HCT116 (cell line): Measurements from ENCODE around the gene DPYD. TPM values are rescaled to one million over a fixed set of nuclear protein-coding genes. Genes with fewer than 3 reads are reported as not detected.

Experiments used
- ATAC-seq: fragments of 200-7000 bp; cut with Tn5 transposase; 2 replicates; pipeline ENCODE4 v1.9.1; 2020; ENCODE audit warnings: mild to moderate bottlenecking, moderate library complexity
- BruUV-seq: library from RNA; stranded (reverse); fragments of 400-500 nt; replicated peaks from 2 replicates; lab custom pipeline; 2021; lab: Mats Ljungman, UMichigan
- CTCF ChIA-PET: fragments of 300-600 bp; sonication (Branson Sonifier 250); formaldehyde crosslinking; loops from one replicate; lab custom pipeline; 2021; ENCODE audit warnings: antibody characterized with exemption; lab: Charles Lee
- POLR2A ChIA-PET: fragments of 300-600, 350-600 bp; sonication (Branson Sonifier 250); formaldehyde crosslinking; loops from one replicate; lab custom pipeline; 2021; ENCODE audit warnings: antibody characterized with exemption; lab: Charles Lee
- RAD21 ChIA-PET, 2 experiments: fragments of 300-600 bp; sonication (Branson Sonifier 250); formaldehyde crosslinking; loops; one replicate each; lab custom pipeline; 2023; ENCODE audit warnings: low total read pairs in 2 of 2; ENCODE audit not compliant: uncharacterized antibody in 2 of 2, unreplicated experiment in 2 of 2, low non-redundant PET in 1 of 2; lab: Charles Lee
- DNase-seq: peaks from one replicate; pipeline ENCODE4 v3.0.0-alpha.2; 2010; ENCODE audit warnings: low read depth, low spot score
- H2AFZ ChIP-seq: fragments of 200-600 bp; shearing (Covaris generic), sonication (generic); 2 replicates; pipeline ENCODE4 v1.6.1; 2017; ENCODE audit warnings: low read depth, mixed run types, mixed read lengths, antibody characterized with exemption, low read length; ENCODE audit not compliant: poor library complexity, severe bottlenecking
- H3K27ac ChIP-seq: 2 replicates; pipeline ENCODE4 v1.5.1; 2012; ENCODE audit warnings: low read depth, low read length
- H3K27me3 ChIP-seq: fragments of 200-600 bp; sonication (generic); 2 replicates; pipeline ENCODE4 v1.6.1; 2016; ENCODE audit warnings: mixed run types, low read length, mixed read lengths; ENCODE audit not compliant: insufficient read depth
- H3K36me3 ChIP-seq, 2 experiments: fragments of 200-500 bp in 1 of 2; fragments of 200-600 bp in 1 of 2; sonication (Bioruptor generic) in 1 of 2; sonication (generic) in 1 of 2; 2 replicates each; pipeline versions ENCODE4 v1.5.1 to v1.6.1; 2014 to 2016; ENCODE audit warnings: low read length in 2 of 2, inconsistent platforms in 1 of 2, mixed read lengths in 1 of 2, mixed run types in 1 of 2; ENCODE audit not compliant: insufficient read depth in 2 of 2, control insufficient read depth in 1 of 2
- H3K4me1 ChIP-seq, 2 experiments: fragments of 200-600 bp in 1 of 2; sonication (generic) in 1 of 2; 2 replicates each; pipeline versions ENCODE4 v1.5.1 to v1.6.1; 2012 to 2017; ENCODE audit warnings: low read length in 2 of 2, inconsistent platforms in 1 of 2, mild to moderate bottlenecking in 1 of 2, mixed read lengths in 1 of 2, mixed run types in 1 of 2, moderate library complexity in 1 of 2; ENCODE audit not compliant: insufficient read depth in 2 of 2, control insufficient read depth in 1 of 2
- H3K4me2 ChIP-seq: fragments of 200-600 bp; sonication (generic); 2 replicates; pipeline ENCODE4 v1.6.1; 2017; ENCODE audit warnings: mixed run types, low read length, mixed read lengths
- H3K4me3 ChIP-seq, 2 experiments: fragments of 200-600 bp in 1 of 2; sonication (generic) in 1 of 2; replicated peaks in 1 of 2; 2 replicates each; pipeline ENCODE4 v1.5.1; 2011 to 2016; ENCODE audit warnings: low read length in 2 of 2, control low read depth in 1 of 2, low read depth in 1 of 2, mild to moderate bottlenecking in 1 of 2, mixed read lengths in 1 of 2, mixed run types in 1 of 2
- H3K79me2 ChIP-seq: fragments of 200-600 bp; sonication (generic); 2 replicates; pipeline ENCODE4 v1.6.1; 2017; ENCODE audit warnings: mild to moderate bottlenecking, mixed run types, low read length, moderate library complexity, mixed read lengths; ENCODE audit not compliant: insufficient read depth
- H3K9ac ChIP-seq: fragments of 200-600 bp; sonication (generic); 2 replicates; pipeline ENCODE4 v1.6.1; 2016; ENCODE audit warnings: low read length, mixed read lengths
- H3K9me2 ChIP-seq: fragments of 200-600 bp; sonication (generic), shearing (Covaris generic); 2 replicates; pipeline ENCODE4 v1.6.1; 2017; ENCODE audit warnings: mixed run types, mild to moderate bottlenecking, moderate library complexity; ENCODE audit not compliant: insufficient read depth
- H3K9me3 ChIP-seq, 2 experiments: fragments of 200-500 bp in 1 of 2; fragments of 200-600 bp in 1 of 2; sonication (Bioruptor generic) in 1 of 2; sonication (generic) in 1 of 2; 2 replicates each; pipeline ENCODE4 v1.6.1; 2014 to 2017; ENCODE audit warnings: low read length in 2 of 2, mixed read lengths in 2 of 2, inconsistent platforms in 1 of 2, low read depth in 1 of 2, mild to moderate bottlenecking in 1 of 2, mixed run types in 1 of 2, moderate library complexity in 1 of 2; ENCODE audit not compliant: control insufficient read depth in 1 of 2, insufficient read depth in 1 of 2
- H4K20me1 ChIP-seq: fragments of 200-600 bp; sonication (generic), shearing (Covaris generic); 2 replicates; pipeline ENCODE4 v1.6.1; 2017; ENCODE audit warnings: mixed run types, mild to moderate bottlenecking, moderate library complexity; ENCODE audit not compliant: insufficient read depth
- CEBPB ChIP-seq: IDR thresholded peaks from 2 replicates; pipeline ENCODE4 v1.6.1; 2012; ENCODE audit warnings: low read depth
- EGR1 ChIP-seq: IDR thresholded peaks from 2 replicates; pipeline ENCODE4 v1.6.1; 2012; ENCODE audit warnings: low read depth
- EZH2 ChIP-seq: fragments of 200-600 bp; sonication (generic); IDR thresholded peaks from 2 replicates; pipeline ENCODE4 v1.6.1; 2017; ENCODE audit warnings: antibody characterized with exemption, mixed run types
- POLR2AphosphoS5 ChIP-seq: IDR thresholded peaks from 2 replicates; pipeline ENCODE4 v1.6.1; 2011; ENCODE audit warnings: mild to moderate bottlenecking, low read depth, low read length, moderate library complexity
- RAD21 ChIP-seq: IDR thresholded peaks from 2 replicates; pipeline ENCODE4 v1.6.1; 2012; ENCODE audit warnings: low read depth, mild to moderate bottlenecking
- SIN3A ChIP-seq: IDR thresholded peaks from 2 replicates; pipeline ENCODE4 v1.6.1; 2012; ENCODE audit warnings: low read depth
- SP1 ChIP-seq: IDR thresholded peaks from 2 replicates; pipeline ENCODE4 v1.6.1; 2012; ENCODE audit warnings: low read depth
- TCF7L2 ChIP-seq: IDR thresholded peaks from 2 replicates; pipeline ENCODE4 v1.7.0; 2011; ENCODE audit warnings: borderline replicate concordance, inconsistent platforms; ENCODE audit not compliant: insufficient read depth, insufficient read length; ENCODE audit errors: extremely low read depth
- ZNF274 ChIP-seq: fragments of 200-500 bp; sonication (Bioruptor generic); IDR thresholded peaks from 2 replicates; pipeline ENCODE4 v1.6.1; 2014; ENCODE audit warnings: mild to moderate bottlenecking, low read depth, low read length, inconsistent platforms
- intact Hi-C: fragments of 100-400 bp; cut with micrococcal nuclease; formaldehyde crosslinking; loops from 2 replicates; pipeline ENCODE4 v1.10.0; 2022
- total RNA-seq: library from RNA; stranded (reverse); gene quantifications from one replicate; pipeline ENCODE4 v1.2.1, GENCODE V29; 2021; ENCODE audit not compliant: unreplicated experiment
- TF ChIP-seq, protein P1 (sequence below), 3 experiments: fragments of 200-600 bp in 1 of 3; sonication (generic) in 1 of 3; IDR thresholded peaks in 2 of 3; conservative IDR thresholded peaks in 1 of 3; 2 replicates each; pipeline ENCODE4 v1.5.1; 2012 to 2017; ENCODE audit warnings: low read depth in 2 of 3, low read length in 2 of 3, antibody characterized with exemption in 1 of 3, borderline replicate concordance in 1 of 3, control low read depth in 1 of 3, mild to moderate bottlenecking in 1 of 3, mixed read lengths in 1 of 3, mixed run types in 1 of 3, moderate library complexity in 1 of 3; ENCODE audit not compliant: insufficient read depth in 1 of 3
- TF ChIP-seq, protein P2 (sequence below): IDR thresholded peaks from 2 replicates; pipeline ENCODE4 v1.6.1; 2012
- TF ChIP-seq, protein P3 (sequence below): IDR thresholded peaks from 2 replicates; pipeline ENCODE4 v1.6.1; 2012

The DPYD gene
- total RNA-seq, 1 experiment from 2014 or later: 1.7 TPM

GRCh38 chr1:97649591-97649990, 271.2 kb downstream of the DPYD start (continued):
- TF ChIP-seq, protein P1, sequence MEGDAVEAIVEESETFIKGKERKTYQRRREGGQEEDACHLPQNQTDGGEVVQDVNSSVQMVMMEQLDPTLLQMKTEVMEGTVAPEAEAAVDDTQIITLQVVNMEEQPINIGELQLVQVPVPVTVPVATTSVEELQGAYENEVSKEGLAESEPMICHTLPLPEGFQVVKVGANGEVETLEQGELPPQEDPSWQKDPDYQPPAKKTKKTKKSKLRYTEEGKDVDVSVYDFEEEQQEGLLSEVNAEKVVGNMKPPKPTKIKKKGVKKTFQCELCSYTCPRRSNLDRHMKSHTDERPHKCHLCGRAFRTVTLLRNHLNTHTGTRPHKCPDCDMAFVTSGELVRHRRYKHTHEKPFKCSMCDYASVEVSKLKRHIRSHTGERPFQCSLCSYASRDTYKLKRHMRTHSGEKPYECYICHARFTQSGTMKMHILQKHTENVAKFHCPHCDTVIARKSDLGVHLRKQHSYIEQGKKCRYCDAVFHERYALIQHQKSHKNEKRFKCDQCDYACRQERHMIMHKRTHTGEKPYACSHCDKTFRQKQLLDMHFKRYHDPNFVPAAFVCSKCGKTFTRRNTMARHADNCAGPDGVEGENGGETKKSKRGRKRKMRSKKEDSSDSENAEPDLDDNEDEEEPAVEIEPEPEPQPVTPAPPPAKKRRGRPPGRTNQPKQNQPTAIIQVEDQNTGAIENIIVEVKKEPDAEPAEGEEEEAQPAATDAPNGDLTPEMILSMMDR (IDR thresholded peaks at IDR 0.05 in 2 of 3, conservative IDR thresholded peaks at IDR 0.05 in 1 of 3; ENCODE audit: borderline replicate concordance in 1 of 3, insufficient read depth in 1 of 3, low read depth in 2 of 3, low read length in 2 of 3): no peak
- TF ChIP-seq SIN3A (no peak), TCF7L2 (no peak), SP1 (no peak)
- TF ChIP-seq, protein P2, sequence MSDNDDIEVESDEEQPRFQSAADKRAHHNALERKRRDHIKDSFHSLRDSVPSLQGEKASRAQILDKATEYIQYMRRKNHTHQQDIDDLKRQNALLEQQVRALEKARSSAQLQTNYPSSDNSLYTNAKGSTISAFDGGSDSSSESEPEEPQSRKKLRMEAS: no peak
- TF ChIP-seq, protein P3, sequence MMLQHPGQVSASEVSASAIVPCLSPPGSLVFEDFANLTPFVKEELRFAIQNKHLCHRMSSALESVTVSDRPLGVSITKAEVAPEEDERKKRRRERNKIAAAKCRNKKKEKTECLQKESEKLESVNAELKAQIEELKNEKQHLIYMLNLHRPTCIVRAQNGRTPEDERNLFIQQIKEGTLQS: no peak

- Histone ChIP-seq H3K4me3 (no peak overlapping the region), H3K36me3 (no peaks in the 10 kb centered on the region), H3K27me3 (no peaks in the 10 kb centered on the region), H3K4me2 (no peak overlapping the region), H3K9ac (no peak overlapping the region), H4K20me1 (no peaks in the 10 kb centered on the region), H3K9me3 (no peaks in the 10 kb centered on the region; a peak in 1 of 4 replicates), H3K27ac (no peak overlapping the region), H3K9me2 (no peaks in the 10 kb centered on the region), H3K4me1 (no peaks in the 10 kb centered on the region), H2AFZ (no peak overlapping the region), H3K79me2 (no peaks in the 10 kb centered on the region)
- ChIA-PET RAD21 (no interaction called here), POLR2A (no interaction called here), CTCF (no interaction called here)
- ATAC-seq (no peak), DNase-seq (no peak)
- intact Hi-C loops: no loop called here
- TF ChIP-seq RAD21: no peak
- TF ChIP-seq ZNF274: no peak
- TF ChIP-seq POLR2AphosphoS5: no peak
- no peak for TF ChIP-seq EZH2
- no peak for TF ChIP-seq CEBPB
- no peak for TF ChIP-seq EGR1
- BruUV-seq: no TSS peak
These were observed 273.1 kb downstream of the DPYD start for GRCh38 chr1:97647776-97648175.
